HepG2 (cell line): ENCODE measurements around the gene SNX2. TPM values are rescaled to one million over a fixed set of nuclear protein-coding genes. Genes with fewer than 3 reads are reported as not detected.

Experiments used
- ATAC-seq: fragments of 200-7000 bp; cut with Tn5 transposase; 3 replicates; pipeline ENCODE4 v1.9.1; 2020; ENCODE audit warnings: mild to moderate bottlenecking, moderate library complexity
- BruUV-seq: library from RNA; stranded (reverse); fragments of 400-500 nt; replicated peaks from 2 replicates; lab custom pipeline; 2021; lab: Mats Ljungman, UMichigan
- CTCF ChIA-PET: fragments of 300-600 bp; formaldehyde crosslinking; extraction: SDS; loops from one replicate; lab custom pipeline; 2021; ENCODE audit warnings: low total read pairs, inconsistent platforms, low intra/inter-chr PET ratio; lab: Yijun Ruan, JAX
- POLR2A ChIA-PET: fragments of 350-600 bp; sonication (Branson Sonifier 250); formaldehyde crosslinking; loops from one replicate; lab custom pipeline; 2020; ENCODE audit warnings: antibody characterized with exemption, inconsistent platforms; lab: Yijun Ruan, JAX
- DNase-seq: peaks from one replicate; pipeline ENCODE4 v3.0.0-alpha.2; 2015; ENCODE audit warnings: low spot score
- FAIRE-seq: peaks from 3 replicates; lab custom pipeline; 2011; peaks lifted over from hg19 to GRCh38; lab: Jason Lieb, UNC
- H2AFZ ChIP-seq: one replicate; pipeline ENCODE4 v1.6.1; 2011; ENCODE audit warnings: low read length, inconsistent platforms
- H3K27ac ChIP-seq: fragments of 300-600 bp; 3 replicates; pipeline ENCODE4 v1.8.0; 2011; ENCODE audit warnings: mixed run types, mild to moderate bottlenecking, mixed read lengths, low read length, inconsistent platforms; ENCODE audit not compliant: insufficient read depth; ENCODE audit errors: extremely low read length
- H3K27me3 ChIP-seq, 2 experiments: fragments of 200-600 bp in 1 of 2; 2 replicates in 1 of 2; 3 replicates in 1 of 2; pipeline versions ENCODE4 v1.6.0 to v1.8.0; 2011; ENCODE audit warnings: low read length in 2 of 2, mild to moderate bottlenecking in 2 of 2, moderate library complexity in 2 of 2, inconsistent platforms in 1 of 2; ENCODE audit not compliant: insufficient read depth in 2 of 2, control insufficient read depth in 1 of 2
- H3K36me3 ChIP-seq, 2 experiments: fragments of 200-600 bp in 1 of 2; replicated peaks in 1 of 2; 2 replicates in 1 of 2; 3 replicates in 1 of 2; pipeline versions ENCODE4 v1.5.1 to v1.8.0; 2011; ENCODE audit warnings: low read length in 2 of 2, inconsistent platforms in 1 of 2; ENCODE audit not compliant: insufficient read depth in 2 of 2, control insufficient read depth in 1 of 2
- H3K4me1 ChIP-seq: 2 replicates; pipeline ENCODE4 v1.5.1; 2012; ENCODE audit warnings: low read length, inconsistent platforms; ENCODE audit not compliant: insufficient read depth
- H3K4me2 ChIP-seq: 2 replicates; pipeline ENCODE4 v1.6.0; 2011; ENCODE audit warnings: low read depth, low read length, inconsistent platforms
- H3K4me3 ChIP-seq, 3 experiments: fragments of 200-600 bp in 1 of 3; sonication (generic), shearing (Covaris generic) in 1 of 3; replicated peaks in 1 of 3; 2 replicates each; pipeline ENCODE4 v1.5.1; 2011 to 2016; ENCODE audit warnings: low read length in 3 of 3, inconsistent platforms in 2 of 3, low read depth in 2 of 3, mild to moderate bottlenecking in 2 of 3, control low read depth in 1 of 3, mixed read lengths in 1 of 3; ENCODE audit not compliant: insufficient read depth in 1 of 3
- H3K79me2 ChIP-seq: one replicate; pipeline ENCODE4 v1.6.1; 2011; ENCODE audit warnings: low read length, inconsistent platforms; ENCODE audit not compliant: insufficient read depth
- H3K9ac ChIP-seq: 2 replicates; pipeline ENCODE4 v1.6.0; 2011; ENCODE audit warnings: mild to moderate bottlenecking, low read depth, low read length, inconsistent platforms; ENCODE audit not compliant: insufficient read depth
- H3K9me3 ChIP-seq: 2 replicates; pipeline ENCODE4 v1.5.1; 2012; ENCODE audit warnings: mild to moderate bottlenecking, low read length
- H4K20me1 ChIP-seq: 2 replicates; pipeline ENCODE4 v1.6.0; 2011; ENCODE audit warnings: inconsistent platforms, mild to moderate bottlenecking, low read length, moderate library complexity; ENCODE audit not compliant: insufficient read depth
- CEBPZ ChIP-seq: IDR thresholded peaks from 2 replicates; pipeline ENCODE4 v1.6.1; 2012; ENCODE audit warnings: low read length, improper control_type of control experiment
- GABPB1 ChIP-seq: IDR thresholded peaks from 2 replicates; pipeline ENCODE4 v1.6.1; 2016; ENCODE audit warnings: mild to moderate bottlenecking, missing genetic modification reagents, moderate library complexity, missing compliant biosample characterization
- PHF5A ChIP-seq: IDR thresholded peaks from one replicate; pipeline ENCODE4 v1.6.1; 2018; ENCODE audit warnings: low read depth, missing genetic modification reagents; ENCODE audit not compliant: unreplicated experiment
- PLRG1 ChIP-seq: fragments of 450-650 bp; conservative IDR thresholded peaks from 2 replicates; pipeline ENCODE4 v1.6.1; 2016
- POLR2AphosphoS2 ChIP-seq: IDR thresholded peaks from 2 replicates; pipeline ENCODE4 v1.6.1; 2011; ENCODE audit warnings: low read depth, low read length, improper control_type of control experiment
- PTBP1 ChIP-seq: fragments of 200-400 bp; formaldehyde crosslinking; IDR thresholded peaks from 2 replicates; pipeline ENCODE4 v1.6.1; 2018; ENCODE audit warnings: low read length, low read depth; ENCODE audit not compliant: poor library complexity, severe bottlenecking
- TRIM24 ChIP-seq: sonication (generic); formaldehyde crosslinking; IDR thresholded peaks from 2 replicates; pipeline ENCODE4 v1.8.0; 2022; ENCODE audit warnings: mild to moderate bottlenecking, missing genetic modification reagents
- YEATS4 ChIP-seq: sonication (generic); formaldehyde crosslinking; IDR thresholded peaks from 2 replicates; pipeline ENCODE4 v1.4.0; 2020; ENCODE audit warnings: missing genetic modification reagents, borderline replicate concordance
- ZBTB1 ChIP-seq: sonication (generic); formaldehyde crosslinking; IDR thresholded peaks from 2 replicates; pipeline ENCODE4 v1.4.0; 2020; ENCODE audit warnings: missing genetic modification reagents, borderline replicate concordance
- ZNF432 ChIP-seq: sonication (generic); formaldehyde crosslinking; IDR thresholded peaks from 2 replicates; pipeline ENCODE4 v1.5.0; 2020; ENCODE audit warnings: missing genetic modification reagents, mild to moderate bottlenecking, borderline replicate concordance
- ZNF589 ChIP-seq: sonication (generic); formaldehyde crosslinking; conservative IDR thresholded peaks from 2 replicates; pipeline ENCODE4 v1.8.0; 2022; ENCODE audit warnings: mild to moderate bottlenecking, moderate library complexity, missing genetic modification reagents
- ZNF646 ChIP-seq: sonication (generic); formaldehyde crosslinking; IDR thresholded peaks from 2 replicates; pipeline ENCODE4 v1.9.0; 2021; ENCODE audit warnings: mild to moderate bottlenecking, missing genetic modification reagents
- WGBS: methylation state at CpG from one replicate; pipeline ENCODE4 v1.1.6; 2017; ENCODE audit warnings: low lambda C conversion rate; 5-methylcytosine and 5-hydroxymethylcytosine counted together
- in situ Hi-C: cut with HindIII; loops from 2 replicates; pipeline ENCODE4 v1.10.0; 2017; ENCODE audit warnings: low pct_unique_long_range_greater_than_20kb; ENCODE audit not compliant: extremely low pct_ligation_motif_present
- intact Hi-C: fragments of 100-400 bp; cut with micrococcal nuclease; formaldehyde crosslinking; loops from one replicate; pipeline ENCODE4 v1.10.0; 2022; ENCODE audit not compliant: unreplicated experiment
- polyA plus RNA-seq, 8 experiments: library from polyadenylated mRNA; depleted of rRNA in 3 of 8; stranded (reverse) in 7 of 8; unstranded in 1 of 8; fragments of >200 nt; fragmentation: Illumina TruSeq in 4 of 8; extraction: Trizol in 4 of 8; gene quantifications; 2 replicates each; pipeline versions ENCODE4 v1.2.1 to v1.2.3, GENCODE V29; 2011 to 2016; ENCODE audit warnings: low read depth in 4 of 8, missing spikeins in 1 of 8, mixed read lengths in 1 of 8; ENCODE audit not compliant: insufficient read depth in 1 of 8
- total RNA-seq, 5 experiments: library from RNA; depleted of rRNA; stranded (reverse); fragments of >200 nt; fragmentation: Illumina TruSeq; extraction: Trizol; gene quantifications; 2 replicates each; pipeline ENCODE4 v1.2.3, GENCODE V29; 2016; ENCODE audit warnings: low read depth in 1 of 5

SNX2 gene
- total and polyA plus RNA-seq, 2 of the 13 experiments (the other 11 are each of a cell fraction or from before 2014, with no cell fraction given): 26.4 to 78.8 TPM

GRCh38 chr5:122879076-122879475, 104.2 kb downstream of the SNX2 start:
- Histone ChIP-seq H4K20me1 (no peaks in the 10 kb centered on the region; the same call in 1 of the 2 replicates), H3K27me3 (no peaks in the 10 kb centered on the region), H3K9ac (no peak overlapping the region), H2AFZ (no peak overlapping the region), H3K9me3 (no peaks in the 10 kb centered on the region), H3K4me1 (no peaks in the 10 kb centered on the region), H3K27ac (no peak overlapping the region), H3K4me3 (no peak overlapping the region), H3K79me2 (no peaks in the 10 kb centered on the region), H3K4me2 (no peak overlapping the region), H3K36me3 (no peaks in the 10 kb centered on the region)
- intact Hi-C loops (no loop called here), in situ Hi-C loops (no loop called here)
- 93% methylated on average over 3 of the region's 3 CpGs for WGBS
- POLR2A ChIA-PET: no interaction called here
- no peak for DNase-seq
- FAIRE-seq: no peak
- CTCF ChIA-PET: no interaction called here
- ATAC-seq: no peak
- BruUV-seq: no TSS peak
- TF ChIP-seq ZNF432 (CRISPR knock-in tag) (no peak), TRIM24 (CRISPR knock-in tag) (no peak), YEATS4 (no peak), PTBP1 (no peak), ZBTB1 (CRISPR knock-in tag) (no peak), GABPB1 (CRISPR knock-in tag) (no peak), CEBPZ (no peak), POLR2AphosphoS2 (no peak), ZNF589 (CRISPR knock-in tag) (no peak), ZNF646 (CRISPR knock-in tag) (no peak), PLRG1 (no peak), PHF5A (no peak)
